IMR-90 (cell line): ENCODE measurements around the gene IGFBP5.

Source experiments
- CEBPB ChIP-seq: IDR thresholded peaks from 2 replicates; pipeline ENCODE4 v1.6.1; 2012; ENCODE audit warnings: low read depth, low read length, improper control_type of control experiment
- FOS ChIP-seq: fragments of 150-350 bp; IDR thresholded peaks from 2 replicates; pipeline ENCODE4 v1.6.1; 2016; ENCODE audit warnings: low read depth, low read length
- MXI1 ChIP-seq: IDR thresholded peaks from 2 replicates; pipeline ENCODE4 v1.6.1; 2012; ENCODE audit warnings: low read depth, mild to moderate bottlenecking, low read length, moderate library complexity, borderline replicate concordance
- NFE2L2 ChIP-seq: fragments of 150-350 bp; IDR thresholded peaks from 2 replicates; pipeline ENCODE4 v1.6.1; 2016; ENCODE audit warnings: low read depth, mild to moderate bottlenecking, low read length
- POLR2A ChIP-seq: IDR thresholded peaks from 2 replicates; pipeline ENCODE4 v1.6.1; 2012; ENCODE audit warnings: mild to moderate bottlenecking, low read depth, low read length
- RCOR1 ChIP-seq: IDR thresholded peaks from 2 replicates; pipeline ENCODE4 v1.6.1; 2012; ENCODE audit warnings: mild to moderate bottlenecking, low read length, improper control_type of control experiment; ENCODE audit not compliant: insufficient replicate concordance
- RFX5 ChIP-seq: IDR thresholded peaks from 2 replicates; pipeline ENCODE4 v1.8.0; 2012; ENCODE audit warnings: low read depth, mild to moderate bottlenecking, low read length, moderate library complexity
- SMC3 ChIP-seq: fragments of 150-350 bp; IDR thresholded peaks from 2 replicates; pipeline ENCODE4 v1.6.1; 2016; ENCODE audit warnings: low read depth, mild to moderate bottlenecking, antibody characterized with exemption, low read length, moderate library complexity
- TF ChIP-seq, protein P1 (sequence below): conservative IDR thresholded peaks from 2 replicates; pipeline ENCODE4 v1.5.1; 2012; ENCODE audit warnings: mild to moderate bottlenecking, low read depth, low read length, improper control_type of control experiment
- TF ChIP-seq, protein P2 (sequence below): fragments of 150-350 bp; IDR thresholded peaks from 2 replicates; pipeline ENCODE4 v1.6.1; 2017; ENCODE audit warnings: mild to moderate bottlenecking, antibody characterized with exemption, low read length, low read depth

DNA sequence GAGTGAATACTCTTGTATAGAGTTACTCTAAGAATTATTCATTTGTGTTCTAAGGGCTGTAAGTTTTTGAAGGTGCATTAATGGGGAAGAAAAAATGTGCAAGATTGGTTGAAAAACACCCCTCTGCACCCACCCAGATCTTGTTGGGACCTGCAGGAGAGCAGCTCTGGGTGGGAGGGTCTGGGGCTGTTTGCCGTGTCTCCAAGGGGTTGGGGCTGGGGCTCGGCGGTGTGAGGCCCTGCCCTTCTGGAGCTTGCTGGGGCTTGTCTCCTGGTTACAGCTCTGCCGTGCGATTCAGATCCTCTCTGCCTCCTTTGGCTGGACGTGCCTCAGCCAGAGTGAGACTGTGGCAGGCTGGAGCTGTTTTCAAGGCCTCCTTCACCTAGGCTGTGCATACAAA, 36.1 kb downstream of the IGFBP5 start:
- TF ChIP-seq SMC3 (no peak), CEBPB (no peak), POLR2A (no peak), RFX5 (no peak), NFE2L2 (no peak), RCOR1 (no peak), FOS (no peak), MXI1 (no peak)
- TF ChIP-seq, protein P1, sequence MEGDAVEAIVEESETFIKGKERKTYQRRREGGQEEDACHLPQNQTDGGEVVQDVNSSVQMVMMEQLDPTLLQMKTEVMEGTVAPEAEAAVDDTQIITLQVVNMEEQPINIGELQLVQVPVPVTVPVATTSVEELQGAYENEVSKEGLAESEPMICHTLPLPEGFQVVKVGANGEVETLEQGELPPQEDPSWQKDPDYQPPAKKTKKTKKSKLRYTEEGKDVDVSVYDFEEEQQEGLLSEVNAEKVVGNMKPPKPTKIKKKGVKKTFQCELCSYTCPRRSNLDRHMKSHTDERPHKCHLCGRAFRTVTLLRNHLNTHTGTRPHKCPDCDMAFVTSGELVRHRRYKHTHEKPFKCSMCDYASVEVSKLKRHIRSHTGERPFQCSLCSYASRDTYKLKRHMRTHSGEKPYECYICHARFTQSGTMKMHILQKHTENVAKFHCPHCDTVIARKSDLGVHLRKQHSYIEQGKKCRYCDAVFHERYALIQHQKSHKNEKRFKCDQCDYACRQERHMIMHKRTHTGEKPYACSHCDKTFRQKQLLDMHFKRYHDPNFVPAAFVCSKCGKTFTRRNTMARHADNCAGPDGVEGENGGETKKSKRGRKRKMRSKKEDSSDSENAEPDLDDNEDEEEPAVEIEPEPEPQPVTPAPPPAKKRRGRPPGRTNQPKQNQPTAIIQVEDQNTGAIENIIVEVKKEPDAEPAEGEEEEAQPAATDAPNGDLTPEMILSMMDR = no peak
- TF ChIP-seq, protein P2, sequence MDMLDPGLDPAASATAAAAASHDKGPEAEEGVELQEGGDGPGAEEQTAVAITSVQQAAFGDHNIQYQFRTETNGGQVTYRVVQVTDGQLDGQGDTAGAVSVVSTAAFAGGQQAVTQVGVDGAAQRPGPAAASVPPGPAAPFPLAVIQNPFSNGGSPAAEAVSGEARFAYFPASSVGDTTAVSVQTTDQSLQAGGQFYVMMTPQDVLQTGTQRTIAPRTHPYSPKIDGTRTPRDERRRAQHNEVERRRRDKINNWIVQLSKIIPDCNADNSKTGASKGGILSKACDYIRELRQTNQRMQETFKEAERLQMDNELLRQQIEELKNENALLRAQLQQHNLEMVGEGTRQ = no peak
